ENCODE results near the gene CNTN6.

- TF ChIP-seq POLR2A (IDR thresholded peaks at IDR 0.05) (no peak), CTCF (IDR thresholded peaks at IDR 0.05) (no peak)
These were observed 103.1 kb downstream of the CNTN6 start for GRCh38 chr3:1195947-1196346.
